Osteoblast (primary cell): ENCODE results near the gene KLHL11. TPM values are rescaled to one million over a fixed set of nuclear protein-coding genes. Genes with fewer than 3 reads are reported as not detected.
"Not testable (repeated sequence)": the region's sequence is repeated elsewhere in the genome, so short reads cannot be mapped to it uniquely, and the experiment has no call there.

ENCODE experiments used
- DNase-seq: peaks from one replicate; pipeline ENCODE4 v3.0.0; 2011; ENCODE audit warnings: low spot score, mixed read lengths; ENCODE audit not compliant: insufficient read length; ENCODE audit errors: missing footprints
- H2AFZ ChIP-seq: 2 replicates; pipeline ENCODE4 v1.6.0; 2011; ENCODE audit warnings: mild to moderate bottlenecking, low read length
- H3K27ac ChIP-seq: 2 replicates; pipeline ENCODE4 v1.5.1; 2011; ENCODE audit warnings: mild to moderate bottlenecking, low read depth, low read length, moderate library complexity
- H3K27me3 ChIP-seq: 2 replicates; pipeline ENCODE4 v1.6.0; 2012; ENCODE audit warnings: mild to moderate bottlenecking, control low read depth, inconsistent platforms, low read length, moderate library complexity; ENCODE audit not compliant: insufficient read depth
- H3K36me3 ChIP-seq: 2 replicates; pipeline ENCODE4 v1.5.1; 2011; ENCODE audit warnings: mild to moderate bottlenecking, low read length, control low read depth, moderate library complexity; ENCODE audit not compliant: insufficient read depth
- H3K4me1 ChIP-seq: 2 replicates; pipeline ENCODE4 v1.5.1; 2011; ENCODE audit warnings: mild to moderate bottlenecking, low read length, control low read depth, moderate library complexity; ENCODE audit not compliant: insufficient read depth
- H3K4me2 ChIP-seq: 2 replicates; pipeline ENCODE4 v1.6.0; 2011; ENCODE audit warnings: mild to moderate bottlenecking, low read length; ENCODE audit not compliant: insufficient read depth
- H3K4me3 ChIP-seq: fragments of 200-600 bp; sonication (generic); 3 replicates; pipeline ENCODE4 v1.5.1; 2012; ENCODE audit warnings: mild to moderate bottlenecking, low read length, inconsistent platforms; ENCODE audit not compliant: insufficient read depth
- H3K79me2 ChIP-seq: 2 replicates; pipeline ENCODE4 v1.6.0; 2012; ENCODE audit warnings: mild to moderate bottlenecking, low read length, control low read depth, inconsistent platforms; ENCODE audit not compliant: insufficient read depth
- H3K9me3 ChIP-seq: 2 replicates; pipeline ENCODE4 v1.5.1; 2011; ENCODE audit warnings: low read depth, low read length, control low read depth
- H4K20me1 ChIP-seq: 2 replicates; pipeline ENCODE4 v1.6.0; 2012; ENCODE audit warnings: mild to moderate bottlenecking, low read length, control low read depth; ENCODE audit not compliant: insufficient read depth
- CTCF ChIP-seq: IDR thresholded peaks from 2 replicates; pipeline ENCODE4 v1.5.1; 2011; ENCODE audit warnings: mild to moderate bottlenecking, low read depth, low read length, moderate library complexity; ENCODE audit errors: extremely low read depth
- total RNA-seq: library from RNA; depleted of rRNA; stranded (reverse); fragments of >200 nt; gene quantifications from 2 replicates; pipeline ENCODE4 v1.2.3, GENCODE V29; 2012

The KLHL11 gene
- total RNA-seq, 1 donor, result 34.7 TPM

- no peaks in the 10 kb centered on the region for H4K20me1 ChIP-seq
- peaks cover 11% of the 10 kb centered on the region for H3K4me1 ChIP-seq
- H3K79me2 ChIP-seq, result peaks cover 7% of the 10 kb centered on the region
- H3K4me3 ChIP-seq, result peak overlapping the region; percentile 90
- peak overlapping the region; percentile 79 for H3K4me2 ChIP-seq
- TF ChIP-seq CTCF, result no peak
- no peaks in the 10 kb centered on the region for H3K27me3 ChIP-seq
- H3K36me3 ChIP-seq, result peaks cover 14% of the 10 kb centered on the region
- peak overlapping the region; percentile 73 for H2AFZ ChIP-seq
- DNase-seq, result no peak
- H3K9me3 ChIP-seq, result no peaks in the 10 kb centered on the region
- no peak overlapping the region for H3K27ac ChIP-seq
Measured at GRCh38 chr17:41836550-41837196, 28.6 kb downstream of the KLHL11 start.

GRCh38 chr17:41835800-41836549 is 29.2 kb downstream of the KLHL11 start, which contains the start of gene NT5C3B:
NT5C3B (minus strand) TSS chr17:41836232; CDS start chr17:41836193, 39 bp downstream.
- H3K4me3 ChIP-seq, result peak within 1 kb of the TSS; percentile 90
- no peaks in the 10 kb centered on the region for H4K20me1 ChIP-seq
- TF ChIP-seq CTCF, result no peak
- no peaks in the 10 kb centered on the region for H3K9me3 ChIP-seq
- no peaks in the 10 kb centered on the region for H3K27me3 ChIP-seq
- DNase-seq, result peak; percentile 97
- peaks cover 7% of the 10 kb centered on the region for H3K79me2 ChIP-seq
- H2AFZ ChIP-seq, result peak within 1 kb of the TSS; percentile 73
- H3K36me3 ChIP-seq, result peaks cover 19% of the 10 kb centered on the region
- peak within 1 kb of the TSS; percentile 45 for H3K27ac ChIP-seq
- peaks cover 11% of the 10 kb centered on the region for H3K4me1 ChIP-seq
- H3K4me2 ChIP-seq, result peak within 1 kb of the TSS; percentile 79

- Histone ChIP-seq H3K27me3 (no peaks in the 10 kb centered on the region), H3K9me3 (no peaks in the 10 kb centered on the region), H3K4me2 (peak overlapping the region; percentile 79), H4K20me1 (no peaks in the 10 kb centered on the region), H3K4me1 (peaks cover 11% of the 10 kb centered on the region), H3K4me3 (peak overlapping the region; percentile 90), H3K27ac (peak overlapping the region; percentile 45), H2AFZ (peak overlapping the region; percentile 65), H3K36me3 (peaks cover 25% of the 10 kb centered on the region), H3K79me2 (peaks cover 7% of the 10 kb centered on the region)
- TF ChIP-seq CTCF, result no peak
- no peak for DNase-seq
Measured at GRCh38 chr17:41835214-41835799, 29.9 kb downstream of the KLHL11 start.

GRCh38 chr17:41829961-41830360 is 35.3 kb downstream of the KLHL11 start:
- H3K27ac ChIP-seq, H3K79me2 ChIP-seq, H2AFZ ChIP-seq, H3K4me3 ChIP-seq, H3K4me2 ChIP-seq, H3K27me3 ChIP-seq, H3K9me3 ChIP-seq, H4K20me1 ChIP-seq, H3K4me1 ChIP-seq: not testable (repeated sequence)
- peaks cover 49% of the 10 kb centered on the region for H3K36me3 ChIP-seq
- DNase-seq, result peak; percentile 74
